HuH-7 (cell line): Measurements from ENCODE around the gene CACNG5.

ENCODE experiments used
- DNase-seq: peaks from one replicate; pipeline ENCODE4 v3.0.0; 2011; ENCODE audit warnings: low spot score

Gene CACNG5

GRCh38 chr17:66826856-66827255 lies 8.1 kb upstream of the CACNG5 start:
- no peak for DNase-seq

GRCh38 chr17:66829386-66829864 lies 5.5 kb upstream of the CACNG5 start:
- DNase-seq = peak; percentile 63

GRCh38 chr17:66829883-66830282 lies 5.0 kb upstream of the CACNG5 start:
- no peak for DNase-seq

- DNase-seq = no peak
These were observed 4.5 kb upstream of the CACNG5 start for GRCh38 chr17:66830451-66830850.

GRCh38 chr17:66831383-66832210 lies 3.3 kb upstream of the CACNG5 start:
- DNase-seq = no peak

GRCh38 chr17:66833201-66833600 lies 1.7 kb upstream of the CACNG5 start:
- DNase-seq = no peak

GRCh38 chr17:66834426-66834918 lies 445 bp upstream of the CACNG5 start:
- DNase-seq = no peak

GRCh38 chr17:66835476-66835875 lies 559 bp downstream of the CACNG5 start:
- no peak for DNase-seq

- no peak for DNase-seq
These were observed 1.4 kb downstream of the CACNG5 start for GRCh38 chr17:66836063-66837005.

- no peak for DNase-seq
These were observed 2.3 kb downstream of the CACNG5 start for GRCh38 chr17:66837226-66837625.

GRCh38 chr17:66837885-66838665 lies 3.2 kb downstream of the CACNG5 start:
- no peak for DNase-seq

- DNase-seq = no peak
These were observed 4.7 kb downstream of the CACNG5 start for GRCh38 chr17:66839616-66840015.

- DNase-seq = no peak
These were observed 5.1 kb downstream of the CACNG5 start for GRCh38 chr17:66840061-66840460.

GRCh38 chr17:66841328-66841727 lies 6.4 kb downstream of the CACNG5 start:
- DNase-seq = no peak

- DNase-seq = no peak
These were observed 6.8 kb downstream of the CACNG5 start for GRCh38 chr17:66841744-66842143.

- DNase-seq = no peak
These were observed 7.6 kb downstream of the CACNG5 start for GRCh38 chr17:66842505-66842904.

- DNase-seq = no peak
These were observed 8.0 kb downstream of the CACNG5 start for GRCh38 chr17:66842959-66843358.

GRCh38 chr17:66843627-66844026 lies 8.7 kb downstream of the CACNG5 start:
- no peak for DNase-seq

- no peak for DNase-seq
These were observed 12.8 kb downstream of the CACNG5 start for GRCh38 chr17:66847704-66848103.

- DNase-seq = no peak
These were observed 13.6 kb downstream of the CACNG5 start for GRCh38 chr17:66848496-66848895.

GRCh38 chr17:66849032-66849655 lies 14.2 kb downstream of the CACNG5 start:
- DNase-seq = no peak
